GM23338 (cell line): ENCODE data around the gene RFC2. TPM values are rescaled to one million over a fixed set of nuclear protein-coding genes. Genes with fewer than 3 reads are reported as not detected.
A peak's percentile ranks its signal among the peaks of the same experiment; 100 is the strongest.

Experiments used
- ATAC-seq: fragments of 200-7000 bp; cut with Tn5 transposase; 3 replicates; pipeline ENCODE4 v1.9.1; 2020
- DNase-seq: peaks from one replicate; pipeline ENCODE4 v3.0.0-alpha.2; 2015; ENCODE audit warnings: low spot score
- H2AFZ ChIP-seq: fragments of 200-600 bp; sonication (generic); 2 replicates; pipeline ENCODE4 v1.8.0; 2016; ENCODE audit warnings: antibody characterized with exemption, mild to moderate bottlenecking, moderate library complexity
- H3F3A ChIP-seq: fragments of 200-600 bp; sonication (generic); replicated peaks from 2 replicates; pipeline ENCODE4 v1.8.0; 2017; ENCODE audit warnings: antibody characterized with exemption, mixed run types, low read depth
- H3K27ac ChIP-seq: fragments of 200-600 bp; sonication (generic); 2 replicates; pipeline ENCODE4 v1.6.1; 2016; ENCODE audit warnings: low read depth
- H3K27me3 ChIP-seq: fragments of 200-600 bp; sonication (generic); 2 replicates; pipeline ENCODE4 v1.8.0; 2016; ENCODE audit warnings: mild to moderate bottlenecking, mixed run types, moderate library complexity; ENCODE audit not compliant: insufficient read depth
- H3K36me3 ChIP-seq: fragments of 200-600 bp; sonication (generic); 2 replicates; pipeline ENCODE4 v1.8.0; 2016; ENCODE audit warnings: mild to moderate bottlenecking; ENCODE audit not compliant: insufficient read depth
- H3K4me1 ChIP-seq: fragments of 200-600 bp; sonication (generic); 2 replicates; pipeline ENCODE4 v1.8.0; 2016; ENCODE audit warnings: mild to moderate bottlenecking, moderate library complexity; ENCODE audit not compliant: insufficient read depth
- H3K4me2 ChIP-seq: fragments of 200-600 bp; sonication (generic); 2 replicates; pipeline ENCODE4 v1.7.1; 2017; ENCODE audit warnings: mixed run types
- H3K4me3 ChIP-seq: fragments of 200-600 bp; sonication (generic); 2 replicates; pipeline ENCODE4 v1.6.1; 2016; ENCODE audit warnings: mixed run types
- H3K79me2 ChIP-seq: fragments of 200-600 bp; sonication (generic); replicated peaks from 2 replicates; pipeline ENCODE4 v1.8.0; 2017; ENCODE audit warnings: mild to moderate bottlenecking; ENCODE audit not compliant: insufficient read depth
- H3K9me2 ChIP-seq: fragments of 200-600 bp; sonication (generic); 2 replicates; pipeline ENCODE4 v1.8.0; 2017; ENCODE audit not compliant: insufficient read depth
- H4K20me1 ChIP-seq: fragments of 200-600 bp; sonication (generic); replicated peaks from 2 replicates; pipeline ENCODE4 v1.8.0; 2017; ENCODE audit warnings: mild to moderate bottlenecking; ENCODE audit not compliant: insufficient read depth
- H3K27ac Mint-ChIP-seq: 2 replicates; pipeline ENCODE4 v1.8.0; 2020; ENCODE audit warnings: inconsistent platforms, mild to moderate bottlenecking, moderate library complexity, mixed read lengths
- H3K27me3 Mint-ChIP-seq: 3 replicates; pipeline ENCODE4 v1.8.0; 2022; ENCODE audit warnings: low read depth, mild to moderate bottlenecking, moderate library complexity, mixed read lengths, inconsistent platforms; ENCODE audit not compliant: insufficient read depth, poor library complexity
- H3K36me3 Mint-ChIP-seq: 3 replicates; pipeline ENCODE4 v1.8.0; 2021; ENCODE audit warnings: low read depth, mild to moderate bottlenecking, inconsistent platforms, moderate library complexity, mixed read lengths
- H3K4me1 Mint-ChIP-seq: 3 replicates; pipeline ENCODE4 v1.8.0; 2020; ENCODE audit warnings: mild to moderate bottlenecking, inconsistent platforms, mixed read lengths
- H3K4me3 Mint-ChIP-seq: 3 replicates; pipeline ENCODE4 v1.8.0; 2021; ENCODE audit warnings: moderate library complexity, mild to moderate bottlenecking, inconsistent platforms, mixed read lengths
- H3K9me3 Mint-ChIP-seq: 3 replicates; pipeline ENCODE4 v1.8.0; 2020; ENCODE audit warnings: moderate library complexity, mild to moderate bottlenecking, inconsistent platforms, mixed read lengths
- CREB1 ChIP-seq: fragments of 250-450 bp; sonication (Bioruptor Pico); IDR thresholded peaks from 2 replicates; pipeline ENCODE4 v1.5.0; 2020; ENCODE audit warnings: low read depth, mild to moderate bottlenecking, moderate library complexity
- EZH2phosphoT487 ChIP-seq: fragments of 200-600 bp; sonication (generic); IDR thresholded peaks from one replicate; pipeline ENCODE4 v1.8.1; 2018; ENCODE audit warnings: antibody characterized with exemption; ENCODE audit not compliant: unreplicated experiment
- NANOG ChIP-seq: IDR thresholded peaks from 2 replicates; pipeline ENCODE4 v1.6.1; 2016; ENCODE audit warnings: antibody characterized with exemption, borderline replicate concordance
- POLR2AphosphoS5 ChIP-seq: IDR thresholded peaks from 2 replicates; pipeline ENCODE4 v1.6.1; 2016; ENCODE audit warnings: antibody characterized with exemption, low read depth
- ZNF114 ChIP-seq: fragments of 250-450 bp; sonication (Bioruptor Pico); IDR thresholded peaks from 2 replicates; pipeline ENCODE4 v1.5.0; 2020; ENCODE audit warnings: mild to moderate bottlenecking, moderate library complexity
- ZNF462 ChIP-seq: fragments of 250-450 bp; sonication (Bioruptor Pico); IDR thresholded peaks from 2 replicates; pipeline ENCODE4 v1.5.0; 2020; ENCODE audit warnings: mild to moderate bottlenecking, moderate library complexity
- long read RNA-seq: library from polyadenylated mRNA; unstranded; transcript quantifications from one replicate; pipeline ENCODE4 v2.0.0, GENCODE V29; 2020; ENCODE audit not compliant: unreplicated experiment
- polyA plus RNA-seq: library from polyadenylated mRNA; unstranded; fragments of >200 nt; fragmentation: Nextera tagmentation; extraction: Ambion mirVana; gene quantifications from 2 replicates; pipeline ENCODE4 v1.2.1, GENCODE V29; 2016
- total RNA-seq: library from RNA; depleted of rRNA; stranded (reverse); fragments of >200 nt; shearing (Covaris generic); gene quantifications from 2 replicates; pipeline ENCODE4 v1.2.3, GENCODE V29; 2014; rRNA removed
- TF ChIP-seq, protein P1 (sequence below): IDR thresholded peaks from 2 replicates; pipeline ENCODE4 v1.6.1; 2016; ENCODE audit warnings: antibody characterized with exemption
- TF ChIP-seq, protein P2 (sequence below), 2 experiments: fragments of 200-600 bp in 1 of 2; sonication (generic) in 1 of 2; conservative IDR thresholded peaks; 2 replicates each; pipeline versions ENCODE4 v1.5.1 to v1.6.1; 2016 to 2017; ENCODE audit warnings: antibody characterized with exemption in 2 of 2, low read depth in 2 of 2, mild to moderate bottlenecking in 2 of 2, moderate library complexity in 1 of 2

RFC2 gene
- total RNA-seq: 62.4 and 75.2 TPM in 2 replicates
- polyA plus RNA-seq: 55.3 and 56.4 TPM in 2 replicates
- long read RNA-seq, transcript RFC2-201 (11 exons, 1,695 nt): major isoform, 82 of 108 reads
- long read RNA-seq, transcript RFC2-213 (10 exons, 1,635 nt): minor isoform, 6 of 108 reads
- long read RNA-seq, partial matches to known transcripts: 2 of 108 reads
- long read RNA-seq, other reads (novel, unspliced or antisense): 17 of 108 reads

DNA sequence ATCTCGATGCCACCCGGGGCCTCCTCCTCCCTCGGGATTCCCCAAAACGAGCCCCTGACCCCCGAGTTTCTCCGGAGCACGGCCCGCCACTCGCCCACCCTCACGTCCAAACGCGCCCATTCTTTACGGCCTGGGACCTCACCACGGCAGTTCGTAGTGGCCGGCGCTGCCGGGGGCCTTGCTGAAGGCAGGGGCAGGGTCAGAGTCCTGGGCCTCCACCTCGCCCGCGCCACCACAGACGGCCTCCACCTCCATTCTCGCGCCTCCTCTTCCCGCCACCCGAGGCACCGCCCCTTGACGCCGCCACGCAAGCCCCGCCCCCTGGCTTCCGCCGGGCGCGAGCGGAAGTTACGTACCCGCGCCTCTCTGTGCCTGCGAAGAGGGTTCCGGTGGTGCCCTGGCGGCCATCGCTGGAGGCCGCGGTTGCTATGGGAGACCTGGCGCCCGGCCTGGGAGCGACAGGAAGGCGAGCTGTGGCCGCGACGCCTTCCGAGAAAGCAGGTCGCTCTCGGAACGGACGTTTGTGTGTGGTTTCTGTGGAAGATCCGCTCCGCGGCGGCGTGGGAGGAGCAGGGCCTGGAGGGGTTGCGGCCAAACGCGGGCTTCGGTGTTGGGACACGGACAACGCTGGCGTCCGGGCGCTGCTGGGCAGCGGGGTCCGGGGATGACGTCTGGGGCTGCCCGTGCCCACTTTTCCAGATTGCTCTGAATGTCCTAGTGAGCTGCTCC lies at the start of gene RFC2:
Gene RFC2 (minus strand): TSS at position 271 of the 729 bp plus-strand sequence. CDS start 16 bp downstream, at position 255.
- Histone ChIP-seq H3K36me3 (peaks cover 19% of the 10 kb centered on the region), H3K4me2 (peak within 1 kb of the TSS; percentile 91), H3K27ac (peak within 1 kb of the TSS; percentile 85), H2AFZ (peak within 1 kb of the TSS; percentile 99), H3K27me3 (no peaks in the 10 kb centered on the region), H3K4me3 (peak within 1 kb of the TSS; percentile 96), H3K79me2 (peaks cover 29% of the 10 kb centered on the region), H4K20me1 (peaks cover 11% of the 10 kb centered on the region), H3K4me1 (peaks cover 14% of the 10 kb centered on the region), H3F3A (peaks cover 12% of the 10 kb centered on the region), H3K9me2 (no peaks in the 10 kb centered on the region)
- H3K36me3 Mint-ChIP-seq: peaks cover 34% of the 10 kb centered on the region
- peak within 1 kb of the TSS; percentile 97 for H3K27ac Mint-ChIP-seq
- no peaks in the 10 kb centered on the region for H3K9me3 Mint-ChIP-seq
- ATAC-seq (peak; percentile 98), DNase-seq (peak; percentile 97)
- TF ChIP-seq, protein P1, sequence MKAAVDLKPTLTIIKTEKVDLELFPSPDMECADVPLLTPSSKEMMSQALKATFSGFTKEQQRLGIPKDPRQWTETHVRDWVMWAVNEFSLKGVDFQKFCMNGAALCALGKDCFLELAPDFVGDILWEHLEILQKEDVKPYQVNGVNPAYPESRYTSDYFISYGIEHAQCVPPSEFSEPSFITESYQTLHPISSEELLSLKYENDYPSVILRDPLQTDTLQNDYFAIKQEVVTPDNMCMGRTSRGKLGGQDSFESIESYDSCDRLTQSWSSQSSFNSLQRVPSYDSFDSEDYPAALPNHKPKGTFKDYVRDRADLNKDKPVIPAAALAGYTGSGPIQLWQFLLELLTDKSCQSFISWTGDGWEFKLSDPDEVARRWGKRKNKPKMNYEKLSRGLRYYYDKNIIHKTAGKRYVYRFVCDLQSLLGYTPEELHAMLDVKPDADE: peak; percentile 52; the same call in 1 of the 2 replicates
- TF ChIP-seq, protein P2, sequence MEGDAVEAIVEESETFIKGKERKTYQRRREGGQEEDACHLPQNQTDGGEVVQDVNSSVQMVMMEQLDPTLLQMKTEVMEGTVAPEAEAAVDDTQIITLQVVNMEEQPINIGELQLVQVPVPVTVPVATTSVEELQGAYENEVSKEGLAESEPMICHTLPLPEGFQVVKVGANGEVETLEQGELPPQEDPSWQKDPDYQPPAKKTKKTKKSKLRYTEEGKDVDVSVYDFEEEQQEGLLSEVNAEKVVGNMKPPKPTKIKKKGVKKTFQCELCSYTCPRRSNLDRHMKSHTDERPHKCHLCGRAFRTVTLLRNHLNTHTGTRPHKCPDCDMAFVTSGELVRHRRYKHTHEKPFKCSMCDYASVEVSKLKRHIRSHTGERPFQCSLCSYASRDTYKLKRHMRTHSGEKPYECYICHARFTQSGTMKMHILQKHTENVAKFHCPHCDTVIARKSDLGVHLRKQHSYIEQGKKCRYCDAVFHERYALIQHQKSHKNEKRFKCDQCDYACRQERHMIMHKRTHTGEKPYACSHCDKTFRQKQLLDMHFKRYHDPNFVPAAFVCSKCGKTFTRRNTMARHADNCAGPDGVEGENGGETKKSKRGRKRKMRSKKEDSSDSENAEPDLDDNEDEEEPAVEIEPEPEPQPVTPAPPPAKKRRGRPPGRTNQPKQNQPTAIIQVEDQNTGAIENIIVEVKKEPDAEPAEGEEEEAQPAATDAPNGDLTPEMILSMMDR (conservative IDR thresholded peaks at IDR 0.05; ENCODE audit: low read depth in 2 of 2): no peak
- TF ChIP-seq ZNF114 (CRISPR knock-in tag) (no peak), CREB1 (peak; percentile 92), POLR2AphosphoS5 (peak; percentile 95)
- H3K4me3 Mint-ChIP-seq: peak within 1 kb of the TSS; percentile 95
- peaks cover 3% of the 10 kb centered on the region for H3K27me3 Mint-ChIP-seq
- peaks cover 6% of the 10 kb centered on the region; the same call in 2 of the 3 replicates for H3K4me1 Mint-ChIP-seq

DNA sequence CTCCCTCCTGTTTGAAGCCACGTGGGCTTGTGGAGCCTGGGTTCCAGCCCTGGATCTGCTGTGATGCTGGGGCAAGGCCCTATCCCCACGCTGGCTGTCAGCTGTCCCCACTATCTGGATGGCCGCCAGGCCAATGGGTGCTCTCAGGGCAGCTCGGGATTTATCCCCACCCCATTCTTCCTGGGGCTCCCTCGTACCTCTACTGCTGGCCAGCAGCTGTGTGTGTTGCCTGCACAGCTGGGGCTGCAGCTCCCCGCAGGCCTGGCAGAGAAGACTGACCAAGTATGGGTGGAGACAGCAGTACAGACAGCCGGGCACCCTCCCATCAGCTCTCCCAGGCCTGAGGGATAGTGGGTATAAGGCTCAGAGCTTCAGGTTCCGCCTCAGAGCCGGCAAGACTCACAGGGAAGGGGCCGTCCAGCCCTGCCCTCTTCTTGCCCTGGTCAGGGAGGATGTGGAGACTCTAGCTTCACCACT lies 48.6 kb upstream of the RFC2 start:
- Histone ChIP-seq H4K20me1 (peaks cover 33% of the 10 kb centered on the region), H2AFZ (no peak overlapping the region)
- TF ChIP-seq NANOG (no peak), EZH2phosphoT487 (no peak), ZNF462 (CRISPR knock-in tag) (no peak)

More for the DNA sequence above, 48.6 kb upstream of the RFC2 start:
- Histone ChIP-seq H3K36me3 (no peaks in the 10 kb centered on the region), H3K4me3 (no peak overlapping the region), H3K4me1 (no peaks in the 10 kb centered on the region), H3K9me2 (no peaks in the 10 kb centered on the region), H3K27me3 (no peaks in the 10 kb centered on the region), H3K27ac (no peak overlapping the region), H3K4me2 (no peak overlapping the region), H3F3A (no peaks in the 10 kb centered on the region), H3K79me2 (peaks cover 70% of the 10 kb centered on the region)
- Mint-ChIP-seq H3K27me3 (peaks cover 1% of the 10 kb centered on the region), H3K4me3 (no peak overlapping the region), H3K9me3 (no peaks in the 10 kb centered on the region), H3K4me1 (peaks cover 6% of the 10 kb centered on the region; the same call in 2 of the 3 replicates), H3K36me3 (peaks cover 4% of the 10 kb centered on the region; the same call in 1 of the 3 replicates), H3K27ac (no peak overlapping the region)
- DNase-seq: no peak
- ATAC-seq: no peak
